OCI-LY3 (cell line): ENCODE measurements around the gene MLST8.

Experiments used
- CTCF ChIP-seq: fragments of 200-600, 300-600 bp; sonication (generic); IDR thresholded peaks from 2 replicates; pipeline ENCODE4 v1.5.1; 2014; ENCODE audit warnings: antibody characterized with exemption, low read length, low read depth
- EZH2phosphoT487 ChIP-seq: fragments of 200-600 bp; shearing (Covaris generic); IDR thresholded peaks from 2 replicates; pipeline ENCODE4 v1.6.1; 2018; ENCODE audit warnings: antibody characterized with exemption, mixed run types, low read depth

GRCh38 chr16:2229632-2230250 lies 24.5 kb downstream of the MLST8 start:
- TF ChIP-seq CTCF (no peak), EZH2phosphoT487 (no peak)
